Erythroblast (primary cell): ENCODE results near the gene SLC38A8.

Source experiments
- GATA1 ChIP-seq: IDR thresholded peaks from 2 replicates; pipeline ENCODE4 v1.6.1; 2011; ENCODE audit warnings: low read depth, mild to moderate bottlenecking, control low read depth, low read length, moderate library complexity
- POLR2A ChIP-seq: IDR thresholded peaks from 2 replicates; pipeline ENCODE4 v1.6.1; 2011; ENCODE audit warnings: mild to moderate bottlenecking, low read length

DNA sequence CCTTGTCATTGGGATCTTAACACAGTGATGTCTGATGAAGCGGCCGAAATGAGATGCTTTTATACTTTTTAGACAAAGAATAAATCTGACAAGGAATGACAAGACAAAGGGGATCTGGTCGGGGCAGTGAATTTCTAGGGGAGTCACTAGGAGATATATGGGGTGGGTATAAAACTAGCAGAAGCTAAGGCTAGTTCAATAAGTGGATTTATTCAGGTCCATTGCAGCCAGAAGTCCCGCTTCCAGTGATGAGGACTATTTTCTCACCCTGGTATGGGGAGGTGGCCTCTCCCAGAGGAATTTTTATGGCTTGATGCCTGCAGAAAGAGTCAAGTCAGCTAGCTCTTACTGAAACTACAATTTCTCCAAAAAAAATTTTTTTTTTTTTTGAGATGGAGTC is 23.9 kb downstream of the SLC38A8 start:
- no peak for TF ChIP-seq POLR2A
- no peak for TF ChIP-seq GATA1
